ENCODE data around the gene H2BK1. TPM values are rescaled to one million over a fixed set of nuclear protein-coding genes. Genes with fewer than 3 reads are reported as not detected.

Gene H2BK1
- total RNA-seq, 1 donor from 2014 or later, result not detected

DNA sequence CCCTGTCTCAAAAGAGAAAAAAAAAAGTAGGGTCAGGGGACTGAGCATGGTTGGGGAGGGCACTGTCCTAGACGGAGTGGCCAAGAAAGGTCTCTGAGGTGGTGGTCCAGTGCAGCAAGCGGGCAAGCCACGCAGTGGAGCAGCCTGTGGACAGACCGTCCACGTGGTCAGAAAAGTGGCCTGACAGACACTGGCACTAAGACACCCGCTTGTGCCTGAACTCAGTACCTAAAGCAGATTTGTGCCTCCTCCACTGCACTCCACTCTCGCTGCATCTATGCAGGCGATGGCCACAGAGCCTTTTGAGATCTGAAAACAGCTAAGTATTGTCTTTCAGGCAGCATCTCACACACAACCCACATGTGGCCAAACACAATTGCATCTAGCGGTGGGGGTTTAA, 32.1 kb downstream of the H2BK1 start:
- DNase-seq (ENCODE audit: low read depth), result no peak

DNA sequence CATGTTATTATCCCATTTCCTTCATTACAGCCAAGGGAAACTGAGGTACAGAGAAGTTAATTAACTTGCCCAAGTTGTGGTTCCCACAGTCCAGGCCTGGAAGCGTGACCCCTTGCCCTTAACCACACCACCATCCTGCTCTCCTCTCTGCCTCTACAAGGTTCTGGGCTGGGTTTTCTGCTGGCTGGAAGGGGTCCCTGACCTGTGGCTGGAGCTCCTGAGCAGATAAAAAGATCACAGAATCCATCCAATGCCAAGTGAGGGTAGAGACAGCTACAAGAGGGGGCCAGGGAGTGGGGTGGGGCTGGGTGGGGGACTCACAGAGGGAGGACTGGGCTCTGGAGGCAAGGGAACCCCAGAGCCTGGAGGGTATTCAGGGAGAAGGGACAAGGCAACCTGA, 33.0 kb downstream of the H2BK1 start:
- no peak for DNase-seq (ENCODE audit: low read depth)

DNA sequence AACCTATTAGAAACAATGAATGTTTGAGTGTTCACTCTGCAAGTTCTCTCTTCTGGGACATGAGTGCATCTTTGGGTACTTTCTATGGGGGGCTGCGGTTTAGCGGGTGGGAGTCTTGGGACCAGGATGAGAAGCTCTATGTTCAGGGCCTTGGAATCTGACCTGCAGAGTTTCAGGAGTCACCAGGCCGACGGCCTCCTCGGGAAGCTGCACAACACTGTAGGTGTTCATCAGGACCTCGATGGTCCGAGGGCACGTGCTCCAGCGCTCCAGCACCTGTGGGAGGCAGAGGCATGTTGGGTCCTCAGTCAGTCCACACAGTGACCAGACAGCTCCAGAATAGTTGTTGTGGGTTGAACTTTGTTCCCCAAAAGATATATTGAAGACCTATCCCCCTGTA, 33.9 kb downstream of the H2BK1 start:
- DNase-seq (ENCODE audit: low read depth), result no peak

DNA sequence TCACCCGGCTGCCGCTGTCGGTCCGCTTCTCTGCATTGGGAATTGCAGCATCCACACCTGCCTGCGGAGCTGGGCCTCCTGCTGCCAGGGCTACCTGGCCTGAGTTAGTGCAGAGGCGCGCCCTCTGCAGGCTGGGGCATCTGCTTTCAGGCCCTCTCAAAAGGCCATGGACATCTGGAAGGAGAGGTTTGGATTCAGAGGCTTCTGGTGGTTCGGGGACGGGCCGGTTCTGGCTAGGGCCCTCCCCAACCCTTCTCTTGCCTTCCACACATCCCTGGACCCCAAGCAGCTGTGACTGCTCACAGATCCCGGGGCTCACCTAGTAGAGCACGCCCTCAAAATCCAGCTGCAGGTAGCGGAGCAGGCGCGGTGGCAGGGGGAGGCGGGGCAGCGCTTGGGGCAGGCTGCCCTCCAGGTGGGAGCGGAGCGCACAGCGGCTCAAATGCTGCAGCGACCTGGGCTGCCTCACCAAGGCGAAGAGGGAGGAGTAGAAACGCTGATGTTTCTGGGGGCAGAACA, 34.4 kb downstream of the H2BK1 start:
- no peak for DNase-seq (ENCODE audit: low read depth)

DNA sequence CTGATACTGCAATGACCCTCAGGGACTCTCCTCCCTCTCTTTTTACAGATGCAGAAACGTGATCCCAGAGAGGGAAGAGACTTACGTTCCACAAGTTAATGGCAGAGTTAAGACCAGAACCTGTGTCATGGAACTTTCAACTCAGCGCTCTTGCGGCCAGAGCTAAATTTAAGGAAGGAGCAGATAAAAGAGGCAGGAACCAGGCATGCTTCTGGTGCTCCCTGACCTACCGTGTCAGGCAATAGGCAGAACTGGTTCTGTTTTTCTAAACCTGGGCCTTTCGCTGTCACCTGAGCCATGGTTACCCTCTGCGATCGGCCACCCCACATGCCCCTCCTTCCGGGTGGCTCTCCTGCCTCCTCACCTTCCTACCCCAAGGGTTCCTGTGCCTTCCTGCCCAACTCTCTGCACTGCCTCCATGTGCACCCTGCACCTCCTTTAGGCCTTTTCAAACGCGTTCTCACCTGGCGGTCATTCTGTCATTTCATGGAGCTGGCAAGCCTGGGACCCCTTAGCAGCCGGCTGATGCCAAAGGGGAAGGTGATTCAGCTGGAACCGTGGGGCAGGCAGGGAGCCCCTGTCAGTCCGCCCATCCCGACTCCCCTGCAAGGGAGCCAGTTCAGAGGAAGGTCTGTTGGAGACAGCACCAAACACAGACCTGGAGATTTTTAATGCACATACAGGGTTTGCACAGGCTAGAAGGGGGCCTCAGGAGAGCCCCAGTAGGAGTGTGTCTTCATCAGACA, 35.1 kb downstream of the H2BK1 start:
- no peak for DNase-seq (ENCODE audit: low read depth)

DNA sequence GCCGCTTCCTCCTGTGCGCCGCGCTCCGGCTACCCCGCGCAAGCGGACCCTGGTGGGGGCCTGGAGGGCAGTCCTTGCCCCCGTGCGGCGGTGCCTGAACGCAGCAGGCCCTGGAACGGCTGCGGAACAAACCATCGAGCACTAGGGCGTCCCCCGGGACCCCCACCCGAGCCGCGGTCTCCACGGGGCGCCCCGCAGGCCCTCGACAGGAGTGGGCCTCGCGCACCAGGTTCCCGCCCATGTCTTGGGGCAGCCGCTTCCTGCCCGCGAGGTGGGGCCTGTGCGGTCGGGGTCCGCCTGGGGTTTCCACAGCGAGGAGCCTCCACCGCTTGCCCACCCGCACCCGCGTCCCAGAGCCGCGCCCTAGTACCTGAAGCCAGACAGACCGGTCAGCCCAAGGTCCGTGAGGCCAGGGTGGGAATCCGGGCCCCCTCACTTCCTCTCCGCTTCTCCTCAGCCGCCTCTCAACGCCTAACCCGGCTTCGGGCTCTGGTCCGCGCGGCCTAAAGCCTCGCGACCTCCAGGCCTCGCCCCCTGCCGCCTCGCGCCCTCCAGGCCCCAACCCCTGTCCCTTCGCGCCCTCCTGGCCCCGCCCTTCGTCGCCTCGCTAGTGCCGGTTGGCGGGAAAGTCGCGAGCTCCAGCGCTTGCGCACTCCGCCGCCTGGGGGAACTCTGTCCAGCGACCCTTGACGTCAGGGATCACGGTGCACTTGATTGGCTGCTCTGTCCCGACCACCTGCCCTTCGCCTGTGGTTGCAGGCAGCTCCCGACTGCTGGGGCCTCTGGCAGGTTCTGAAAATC, 35.8 kb downstream of the H2BK1 start:
- no peak for DNase-seq (ENCODE audit: low read depth)

DNA sequence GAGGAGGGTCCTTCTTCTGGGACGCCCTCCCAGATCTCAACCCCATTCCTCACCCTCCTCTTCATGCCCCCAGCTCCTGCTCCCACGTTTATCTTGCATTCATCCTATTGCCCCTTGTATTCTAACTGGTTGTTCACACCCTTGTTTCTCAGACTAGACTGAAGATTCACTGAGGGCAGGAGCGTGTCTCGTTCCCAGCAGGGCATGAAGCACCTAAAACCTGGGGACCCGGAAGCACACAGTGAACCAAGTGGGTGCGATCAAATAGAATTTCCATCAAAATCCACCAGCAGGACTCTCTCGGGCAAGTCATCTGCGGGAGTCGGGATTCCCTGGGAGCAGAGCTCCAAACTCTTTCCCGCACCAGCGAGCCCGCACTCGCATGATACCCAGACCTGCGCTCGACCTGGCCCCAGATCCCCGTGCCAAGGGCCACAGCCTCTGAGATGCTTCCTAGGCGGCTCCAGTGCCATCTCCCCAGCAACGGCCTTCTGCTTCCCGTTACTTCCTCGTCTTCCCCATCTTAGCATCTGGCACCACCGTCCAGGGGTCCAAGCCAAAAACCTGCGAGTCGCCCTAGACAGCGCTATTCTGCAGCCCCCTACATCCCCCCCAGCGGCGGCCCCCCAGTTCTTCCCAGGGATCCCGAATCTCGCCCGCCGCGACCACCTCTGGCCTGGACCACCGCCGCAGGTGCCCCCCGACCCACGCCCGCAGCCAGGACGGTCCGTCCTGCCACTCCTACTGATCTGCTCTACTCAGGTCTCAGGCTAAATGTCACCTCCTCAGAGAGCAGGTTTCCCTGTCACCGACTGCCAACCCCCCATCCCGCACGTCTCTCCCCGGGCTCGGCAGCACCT, 36.7 kb downstream of the H2BK1 start:
- DNase-seq (ENCODE audit: low read depth), result no peak

DNA sequence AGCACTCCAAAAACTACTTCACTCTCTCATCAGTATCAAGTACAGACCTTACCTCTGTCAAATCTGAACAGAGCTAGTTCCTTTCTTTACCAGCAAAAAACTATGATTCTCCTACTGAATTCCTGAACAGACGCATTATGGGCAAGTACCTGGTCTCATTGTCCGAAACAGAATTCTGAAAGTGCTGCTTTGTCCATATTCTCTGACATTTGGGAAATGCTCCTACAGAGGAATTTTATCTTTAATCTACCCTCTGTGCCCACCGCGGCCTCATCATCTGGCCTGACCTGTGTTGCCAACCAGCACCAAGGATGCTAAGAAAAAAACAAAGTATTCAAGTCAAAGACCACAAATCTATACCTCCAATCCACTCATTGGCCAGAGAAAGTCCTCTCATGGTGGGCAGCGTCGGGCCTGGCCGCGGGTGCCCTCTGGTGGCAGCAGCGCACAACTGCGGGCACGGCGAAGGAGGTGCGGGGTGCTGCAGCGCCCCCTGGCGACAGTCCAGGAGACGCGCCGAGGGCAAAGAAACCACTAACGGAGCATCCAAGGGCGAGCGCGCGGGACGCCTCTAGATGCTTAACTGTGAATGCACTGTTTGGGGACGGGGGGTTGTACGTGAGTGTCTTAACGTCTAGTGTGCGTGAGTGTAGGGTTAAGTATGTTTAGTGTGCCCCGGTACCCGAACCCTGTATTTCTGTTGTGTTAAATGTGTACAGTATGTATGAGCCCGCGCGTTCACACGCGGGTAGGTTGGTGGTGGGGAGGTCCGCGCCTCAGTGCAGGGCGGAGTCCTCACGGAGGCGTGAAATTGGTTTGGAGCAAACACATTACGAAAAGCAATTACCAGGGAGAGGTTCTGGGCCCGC, 37.8 kb downstream of the H2BK1 start:
- peak; percentile 13 for DNase-seq (ENCODE audit: low read depth)

DNA sequence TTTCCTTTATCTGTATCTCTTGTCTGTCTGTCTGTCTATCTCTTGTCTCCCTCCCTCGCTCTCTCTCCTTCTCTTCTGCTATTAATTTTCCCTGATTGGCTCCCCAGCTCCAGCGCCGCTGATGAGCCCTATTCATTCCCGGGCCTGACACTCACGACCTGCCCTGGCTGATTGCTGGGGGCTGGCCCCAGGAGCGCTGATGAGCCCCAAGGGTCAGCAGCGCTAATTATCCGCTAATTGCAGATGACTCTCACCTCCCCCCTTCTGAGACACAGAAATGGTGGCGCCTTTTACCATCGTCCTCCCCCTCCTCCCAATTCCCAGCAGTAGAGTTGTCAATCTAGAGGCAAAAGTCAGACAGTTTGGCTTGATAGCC, 41.5 kb downstream of the H2BK1 start:
- no peak for DNase-seq (ENCODE audit: low read depth)

DNA sequence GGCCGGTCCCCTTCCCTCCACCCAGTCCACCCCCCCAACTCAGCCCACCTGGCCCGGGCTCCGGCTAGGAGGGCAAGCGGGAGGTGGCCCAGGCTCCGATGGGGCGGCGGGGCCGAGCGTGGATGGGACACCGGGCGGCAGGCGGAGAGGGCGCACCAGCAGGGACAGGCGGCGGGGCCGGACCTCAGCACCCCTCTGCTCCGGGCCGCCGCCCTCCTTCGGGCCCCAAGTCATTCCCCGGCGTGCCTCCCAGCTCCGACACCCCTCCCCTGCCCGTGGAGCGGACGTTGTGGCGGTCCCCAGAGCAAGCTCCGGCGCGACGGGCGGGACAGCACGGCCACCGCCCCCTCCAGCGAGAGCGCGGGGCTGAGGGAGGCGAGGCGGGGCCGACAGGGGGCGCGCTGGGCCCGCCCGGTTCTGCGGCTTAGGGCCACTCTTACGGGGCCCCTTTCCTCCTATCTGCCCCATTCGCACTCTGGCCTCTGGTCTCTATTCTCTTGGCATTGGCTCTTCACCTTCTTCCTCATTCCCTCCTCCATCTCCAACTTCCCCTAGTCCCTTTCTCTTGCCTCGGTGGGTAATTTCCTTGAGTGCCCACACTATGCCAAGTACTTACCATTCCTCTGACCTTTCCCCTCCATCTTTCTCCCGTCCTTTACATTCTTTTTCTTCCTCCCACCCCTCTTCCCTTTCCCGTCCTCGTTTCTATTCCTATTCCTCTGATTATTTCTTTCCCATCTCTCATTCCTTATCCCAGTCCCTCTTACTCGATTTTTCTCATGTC, 42.1 kb downstream of the H2BK1 start:
- no peak for DNase-seq (ENCODE audit: low read depth)

DNA sequence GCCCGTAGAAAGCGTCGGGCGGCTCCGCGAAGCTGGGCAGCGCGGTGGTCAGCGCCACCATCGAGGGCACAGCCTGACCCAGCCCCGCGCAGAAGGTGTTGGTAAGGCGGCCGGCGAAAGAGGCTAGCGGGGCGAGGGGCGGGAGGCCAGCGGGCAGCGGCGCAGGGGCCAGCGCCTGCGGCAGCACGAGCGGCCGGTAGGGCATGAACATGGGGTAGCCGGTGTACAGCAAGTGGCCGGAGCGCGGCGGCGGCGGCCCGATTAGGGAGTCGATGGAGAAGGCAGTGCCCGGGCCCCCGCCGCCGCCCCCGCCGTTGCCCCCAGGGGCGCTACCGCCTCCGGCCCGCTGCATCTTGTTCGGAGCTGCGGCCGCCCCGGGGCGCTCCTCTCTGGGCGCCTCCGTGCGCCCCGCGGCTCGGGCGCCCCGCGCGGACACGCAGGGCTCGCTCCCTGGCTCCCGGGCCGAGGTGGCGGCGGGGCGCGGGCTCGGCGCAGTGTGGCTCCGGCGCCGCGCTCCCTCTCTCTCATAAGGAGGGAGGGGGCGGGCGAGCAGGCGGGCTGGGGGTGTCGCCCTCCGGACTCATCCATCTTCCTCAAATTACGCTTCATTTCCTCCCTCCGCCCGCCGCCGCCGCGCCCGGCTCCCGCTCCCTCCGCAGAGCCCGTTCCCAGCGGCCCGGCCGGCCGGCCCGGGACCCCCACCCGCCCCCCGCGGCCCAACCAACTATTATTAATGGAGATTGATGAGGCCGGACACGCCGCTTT, 42.9 kb downstream of the H2BK1 start, which contains the start of gene GBX1:
Gene GBX1, minus strand, starts transcription at position 498 of the 765 bp plus-strand sequence. Its CDS starts 146 bp downstream, at position 352.
- DNase-seq (ENCODE audit: low read depth), result no peak

DNA sequence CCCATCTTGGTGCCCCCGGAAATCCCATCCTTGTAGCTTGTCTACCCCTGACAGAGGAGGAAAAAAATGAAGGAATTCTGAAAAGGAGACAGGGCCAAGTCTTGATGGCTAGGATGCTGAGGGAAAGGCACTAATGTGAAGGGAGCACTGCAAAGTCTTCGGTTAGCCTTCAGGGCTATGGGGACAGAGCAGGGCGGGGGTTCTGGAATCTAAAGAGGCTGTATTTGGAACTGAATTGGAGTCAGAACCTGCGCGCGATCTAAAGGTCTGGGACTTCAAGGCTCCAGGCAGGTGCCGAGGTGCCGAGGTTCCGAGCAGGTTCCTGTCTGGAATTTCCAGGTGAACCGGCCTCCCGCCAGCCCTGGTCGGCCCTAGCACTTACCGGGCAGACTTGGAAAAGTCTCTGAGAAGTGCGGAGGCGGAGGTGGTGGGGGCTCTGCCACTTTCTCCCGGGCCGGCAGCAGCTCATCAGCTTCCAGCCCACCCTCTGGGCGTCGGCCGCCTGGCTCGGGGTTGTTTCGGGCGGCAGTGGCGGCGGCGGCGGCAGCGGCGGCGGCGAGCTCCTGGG, 43.6 kb downstream of the H2BK1 start:
- DNase-seq (ENCODE audit: low read depth), result no peak

DNA sequence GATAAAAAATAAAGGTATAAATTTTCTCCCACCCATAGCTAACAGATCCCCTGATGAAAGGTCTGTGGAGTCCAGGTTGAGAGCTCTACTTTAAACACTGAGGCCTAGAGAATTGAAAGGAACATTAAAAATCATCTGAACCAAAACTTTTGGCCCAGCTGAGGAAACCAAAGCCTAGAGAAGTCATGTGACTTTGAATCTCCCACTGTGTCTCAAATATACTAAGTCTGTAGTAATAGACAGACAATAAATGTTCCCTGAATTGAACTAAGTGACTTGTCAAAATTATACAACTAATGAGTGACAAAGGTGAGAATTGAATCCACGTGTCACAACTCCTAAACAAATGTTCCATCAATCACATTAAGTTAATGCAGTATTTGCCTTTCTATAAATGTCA, 48.5 kb downstream of the H2BK1 start:
- no peak for DNase-seq (ENCODE audit: low read depth)

Other genes starting within 250 kb of the H2BK1 start
- 1.2 and 2.3 TPM in 2 replicates for gene KCNH2, start 232.2 kb downstream of the H2BK1 start, total RNA-seq
- 0.15 and 0.35 TPM in 2 replicates for gene NOS3, start 219.5 kb downstream of the H2BK1 start, total RNA-seq
- 0.10 TPM in 1 of 2 replicates, not detected in the other for gene ATG9B, start 186.0 kb downstream of the H2BK1 start, total RNA-seq
- gene ABCB8, start 182.0 kb downstream of the H2BK1 start, total RNA-seq, result 31.0 and 43.4 TPM in 2 replicates
- 0.15 TPM in 1 of 2 replicates, not detected in the other for gene ASIC3, start 162.0 kb downstream of the H2BK1 start, total RNA-seq
- 14.8 and 16.8 TPM in 2 replicates for gene CDK5, start 152.6 kb downstream of the H2BK1 start, total RNA-seq
- 92.4 and 137 TPM in 2 replicates for gene SLC4A2, start 150.9 kb downstream of the H2BK1 start, total RNA-seq
- gene FASTK, start 129.7 kb downstream of the H2BK1 start, total RNA-seq, result 59.3 and 63.7 TPM in 2 replicates
- gene TMUB1, start 127.0 kb downstream of the H2BK1 start, total RNA-seq, result 34.9 and 41.5 TPM in 2 replicates
- 36.3 and 41.2 TPM in 2 replicates for gene AGAP3, start 124.0 kb downstream of the H2BK1 start, total RNA-seq
- not detected in 2 replicates for gene GBX1, start 42.8 kb downstream of the H2BK1 start, total RNA-seq
- not detected in 2 replicates for gene ASB10, start 23.2 kb downstream of the H2BK1 start, total RNA-seq
- gene ABCF2, start 16.7 kb upstream of the H2BK1 start, total RNA-seq, result 80.6 and 82.7 TPM in 2 replicates
- 49.1 and 65.9 TPM in 2 replicates for gene CHPF2, start 22.0 kb upstream of the H2BK1 start, total RNA-seq
- gene SMARCD3, start 38.2 kb upstream of the H2BK1 start, total RNA-seq, result 3.8 and 15.0 TPM in 2 replicates
- gene NUB1, start 131.3 kb upstream of the H2BK1 start, total RNA-seq, result 50.4 and 53.6 TPM in 2 replicates
- gene WDR86, start 199.6 kb upstream of the H2BK1 start, total RNA-seq, result 1.5 TPM in 1 of 2 replicates, not detected in the other
- gene CRYGN, start 229.7 kb upstream of the H2BK1 start, total RNA-seq, result not detected in 2 replicates